NCI-H2196 treated with DMSO at 0.1 percent for 48 hours (cell line): ENCODE data around the gene UNC79.

Experiments
- DNase-seq: peaks from one replicate; lab custom pipeline; 2025; ENCODE audit not compliant: unreplicated experiment; lab: John Stamatoyannopoulos, UW

The UNC79 gene

DNA sequence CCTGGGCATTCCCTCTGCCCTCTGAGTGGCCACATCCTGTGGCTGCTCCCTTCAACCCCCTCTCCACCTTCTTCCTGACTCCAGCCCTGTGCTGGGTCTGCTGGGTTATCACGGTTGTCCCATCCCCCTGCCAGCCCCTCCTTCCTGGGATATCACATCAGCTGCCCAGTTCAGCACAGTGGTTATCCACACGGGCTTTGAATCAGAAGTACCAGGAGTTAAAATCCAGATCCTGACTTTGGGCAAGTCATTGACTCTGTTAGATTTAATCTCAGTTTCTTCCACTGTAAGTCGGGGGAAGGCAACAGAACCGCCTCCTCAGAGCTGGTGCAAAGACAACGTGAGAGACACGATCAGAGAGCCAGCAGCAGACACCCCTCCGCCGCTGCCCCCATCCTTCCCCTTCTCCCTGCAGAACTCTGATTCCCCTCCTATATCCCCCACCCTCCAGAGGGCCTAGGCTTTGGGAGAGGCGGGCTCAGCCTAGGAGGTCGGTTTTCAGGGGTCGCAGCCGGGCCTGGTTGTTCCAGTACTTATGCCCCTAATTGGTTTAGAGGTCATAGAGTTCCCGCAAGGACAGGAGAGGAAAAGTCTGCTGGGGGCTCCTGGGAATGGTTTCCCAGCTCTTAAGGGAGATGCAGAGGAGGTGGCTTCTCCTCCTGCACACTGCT lies 315.0 kb downstream of the UNC79 start:
- DNase-seq = no peak

DNA sequence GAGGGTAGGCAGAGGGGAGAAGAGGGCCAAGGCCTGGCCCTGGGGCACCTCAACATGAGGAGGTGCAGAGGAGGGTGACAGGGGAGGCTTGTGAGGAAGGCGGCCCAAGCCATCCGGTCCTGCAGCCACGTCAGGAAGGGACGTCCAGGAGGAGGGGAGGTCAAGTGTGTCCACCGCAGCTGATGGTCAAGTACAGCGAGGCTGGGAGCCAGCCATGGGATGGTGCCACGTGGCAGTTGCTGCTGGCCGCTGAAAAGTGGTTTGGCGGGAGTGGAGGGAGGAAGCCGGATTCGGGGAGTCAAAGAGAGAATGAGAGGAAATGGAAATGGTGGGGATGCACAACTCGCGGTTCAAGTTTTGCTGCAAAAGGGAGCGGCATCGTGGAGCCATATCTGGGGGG lies 316.4 kb downstream of the UNC79 start:
- no peak for DNase-seq

DNA sequence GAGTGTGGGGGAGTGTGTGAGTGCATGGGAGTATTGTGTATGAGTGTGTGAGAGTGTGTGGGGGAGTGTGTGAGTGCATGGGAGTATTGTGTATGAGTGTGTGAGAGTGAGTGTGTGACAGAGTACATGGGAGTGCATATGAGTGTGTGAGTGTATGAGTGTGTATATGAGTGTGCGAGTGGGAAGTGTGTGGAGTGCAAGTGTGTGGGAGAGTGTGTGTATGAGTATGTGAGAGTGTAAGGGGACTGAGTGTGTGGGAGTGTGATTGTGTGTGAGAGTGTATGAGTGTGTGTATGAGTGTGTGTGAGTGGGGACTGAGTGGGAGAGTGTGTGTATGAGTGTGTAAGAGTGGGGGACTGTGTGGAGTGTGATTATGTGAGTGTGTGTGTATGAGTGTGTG lies 316.8 kb downstream of the UNC79 start:
- no peak for DNase-seq

DNA sequence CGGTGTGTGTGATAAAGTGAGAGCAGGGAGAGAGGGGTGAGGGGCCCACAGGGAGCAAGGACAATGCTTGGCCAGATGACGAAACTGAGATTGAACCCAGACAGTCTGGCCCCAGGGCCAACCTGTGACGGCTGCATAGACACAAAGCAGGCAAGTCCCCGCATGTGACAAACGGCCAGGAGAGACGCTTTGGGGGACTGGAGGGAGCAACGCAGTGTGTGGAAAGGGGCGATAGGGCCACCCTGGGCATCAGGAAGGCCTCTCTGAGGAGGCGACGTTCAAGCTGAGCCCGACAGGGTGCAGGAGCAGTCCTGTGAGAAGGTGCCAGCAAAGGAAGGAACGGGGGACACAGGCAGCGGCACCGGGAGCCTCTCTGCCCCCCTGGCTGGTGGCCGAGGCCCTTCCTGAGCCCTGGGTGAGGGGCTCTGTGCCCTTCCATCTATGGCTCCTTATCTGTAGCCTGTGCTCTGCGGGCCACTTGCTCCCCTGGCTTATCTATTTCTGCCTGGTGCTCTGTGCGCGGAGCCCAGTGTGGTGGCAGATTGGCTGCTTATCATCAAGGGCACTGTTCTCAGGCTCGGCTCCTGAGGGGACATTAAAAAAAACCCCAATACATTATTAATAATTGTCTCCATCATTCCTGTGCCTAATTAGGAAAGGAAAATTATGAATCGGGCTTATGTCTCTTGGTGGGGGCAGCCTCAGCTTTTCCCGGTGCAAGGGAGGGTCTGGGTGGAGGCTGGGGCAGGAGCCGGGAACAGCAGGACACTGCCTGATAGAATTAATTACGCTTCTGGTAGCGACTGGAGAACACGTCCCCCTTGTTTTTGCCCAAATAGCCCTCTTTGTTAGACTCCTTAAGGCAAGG lies 317.7 kb downstream of the UNC79 start:
- DNase-seq = no peak

DNA sequence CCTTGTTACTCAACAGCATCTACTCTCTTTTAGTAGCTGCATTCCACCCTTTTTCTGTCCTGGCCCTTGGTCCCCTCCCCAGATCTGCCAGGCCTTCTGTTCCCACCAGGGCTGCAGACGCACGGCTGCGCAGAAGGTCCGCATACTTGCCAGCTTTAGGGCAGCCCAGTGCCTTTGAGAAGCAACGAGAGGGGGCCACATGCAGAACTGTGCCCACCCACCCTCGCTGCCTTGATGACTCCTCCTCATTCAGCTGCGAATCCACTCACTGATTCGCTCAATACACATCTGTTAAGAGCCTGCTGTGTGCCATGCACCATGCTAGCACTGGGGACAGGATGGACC lies 318.3 kb downstream of the UNC79 start:
- no peak for DNase-seq

DNA sequence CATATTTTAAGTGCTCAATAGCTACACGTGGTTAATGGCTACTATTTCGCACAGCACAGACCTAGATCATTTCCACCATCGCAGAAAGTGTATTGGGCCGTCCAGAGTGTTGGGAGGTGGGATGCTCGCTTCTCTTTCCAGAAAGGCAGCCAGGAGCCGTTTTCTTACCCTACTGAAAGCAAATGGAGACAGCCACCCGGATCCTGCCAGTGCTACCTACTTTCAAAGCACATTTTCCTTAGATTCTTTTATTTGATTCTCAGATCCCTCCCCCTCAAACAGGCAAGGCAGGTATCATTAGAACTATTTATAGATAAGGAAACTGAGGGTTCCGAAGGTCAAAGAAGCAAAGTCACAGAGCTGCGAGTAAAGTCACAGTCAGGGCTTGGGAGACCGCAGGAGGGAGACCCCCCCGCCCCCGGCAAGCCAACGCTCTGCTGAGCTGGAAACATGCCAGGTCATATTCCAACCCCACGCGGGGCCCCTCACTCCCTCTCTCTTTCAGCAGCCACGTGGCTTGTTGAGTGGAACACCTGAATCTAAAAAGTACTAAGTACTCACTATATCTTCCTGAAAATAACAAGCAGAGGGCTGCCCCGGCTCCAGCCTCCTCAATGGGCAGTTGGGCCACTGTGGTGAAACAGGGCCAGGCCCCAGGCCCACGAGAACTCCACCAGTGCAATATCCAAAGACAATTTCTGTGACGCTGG lies 321.4 kb downstream of the UNC79 start:
- no peak for DNase-seq

DNA sequence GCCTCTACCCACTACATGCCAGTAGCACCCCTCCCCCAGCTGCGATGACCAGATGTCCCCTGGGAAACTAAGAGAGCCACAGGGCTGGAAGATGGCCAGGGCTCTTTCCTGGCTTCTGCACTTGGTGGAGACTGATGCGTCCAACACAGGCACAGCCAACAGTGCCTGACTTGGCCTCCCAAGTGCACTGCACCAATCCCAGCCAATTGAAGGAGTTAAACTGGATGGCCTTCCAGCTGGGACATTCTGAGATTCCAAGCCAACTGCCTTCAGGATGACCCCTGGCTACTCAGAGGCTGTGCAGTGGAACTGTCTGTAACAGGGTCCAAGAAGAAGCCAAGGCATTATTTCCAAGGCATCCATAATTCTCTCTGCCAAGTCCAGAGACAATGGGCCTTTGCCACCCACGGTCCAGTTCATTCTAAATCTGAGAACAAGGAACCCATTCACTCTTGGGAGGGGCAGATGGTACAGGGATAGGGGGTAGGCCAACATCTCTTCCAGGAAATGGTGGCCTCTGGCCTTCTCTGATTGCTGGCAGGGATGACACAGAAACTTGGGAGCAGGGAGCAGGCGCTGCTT lies 322.3 kb downstream of the UNC79 start:
- no peak for DNase-seq

DNA sequence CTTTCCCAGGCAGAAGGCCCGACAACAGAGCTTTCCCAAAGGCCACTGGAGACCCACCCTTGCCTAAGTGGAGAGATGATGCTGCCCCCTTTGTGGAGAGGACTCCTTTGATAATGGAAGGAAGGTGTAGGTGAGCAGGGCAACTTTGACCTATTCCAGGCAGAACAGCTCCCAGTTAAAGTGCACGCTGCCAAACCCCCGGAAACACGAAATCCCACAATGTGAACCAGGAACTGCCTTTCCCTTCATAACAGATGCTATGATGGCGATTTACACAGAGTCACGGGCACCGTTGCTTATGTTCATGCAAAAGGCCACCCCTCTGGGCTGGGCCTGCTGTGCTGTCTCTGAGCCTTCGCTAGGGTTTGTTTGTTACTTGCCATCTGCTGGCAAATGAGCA lies 322.9 kb downstream of the UNC79 start:
- no peak for DNase-seq

DNA sequence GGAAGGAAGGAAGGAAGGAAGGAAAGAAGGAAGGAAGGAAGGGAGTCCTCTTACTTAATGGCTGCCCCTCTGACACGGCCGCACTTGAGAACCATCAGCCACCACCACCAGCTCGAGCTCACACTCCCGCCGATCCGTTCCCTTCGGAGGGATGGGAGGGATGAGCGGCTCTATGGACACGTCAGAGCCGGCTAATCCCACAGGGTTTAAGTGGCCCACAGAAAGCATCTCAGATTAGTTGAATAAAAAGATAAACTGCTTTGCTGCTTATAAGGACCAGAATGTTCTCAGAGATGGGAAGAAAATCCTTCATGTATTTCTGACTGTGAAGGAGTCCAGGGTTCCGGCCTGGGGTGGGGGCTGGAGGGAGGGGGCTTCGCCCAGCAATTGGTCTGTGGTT lies 326.5 kb downstream of the UNC79 start:
- DNase-seq = no peak
